Activated effector memory CD4-positive, alpha-beta T cell treated with anti-CD3 and anti-CD28 coated beads, Interleukin-2, amount 50 U/mL, for 16 hours (primary cell): ENCODE measurements around the gene MRGPRD.

ENCODE experiments used
- DNase-seq: peaks from one replicate; pipeline ENCODE4 v3.0.0-alpha.2; 2020

The MRGPRD gene

GRCh38 chr11:69005631-69006368 lies 25.0 kb upstream of the MRGPRD start:
- peak; percentile 45 for DNase-seq

GRCh38 chr11:69005183-69005630 lies 24.4 kb upstream of the MRGPRD start:
- peak; percentile 46 for DNase-seq

- DNase-seq = peak; percentile 59
Observed at GRCh38 chr11:69004411-69005182, 23.8 kb upstream of the MRGPRD start.

- DNase-seq = peak; percentile 45
Observed at GRCh38 chr11:69003866-69004367, 23.1 kb upstream of the MRGPRD start.

- DNase-seq = peak; percentile 51
Observed at GRCh38 chr11:69003301-69003865, 22.6 kb upstream of the MRGPRD start.

GRCh38 chr11:69002570-69003231 lies 21.9 kb upstream of the MRGPRD start:
- peak; percentile 58 for DNase-seq

GRCh38 chr11:69002110-69002569 lies 21.4 kb upstream of the MRGPRD start:
- peak; percentile 9 for DNase-seq

GRCh38 chr11:69001243-69002081 lies 20.7 kb upstream of the MRGPRD start:
- peak; percentile 47 for DNase-seq

- peak; percentile 31 for DNase-seq
Observed at GRCh38 chr11:69000831-69001242, 20.1 kb upstream of the MRGPRD start.

GRCh38 chr11:69000391-69000790 lies 19.6 kb upstream of the MRGPRD start:
- DNase-seq = peak; percentile 16

- DNase-seq = peak; percentile 12
Observed at GRCh38 chr11:68999748-69000355, 19.1 kb upstream of the MRGPRD start.

- peak; percentile 21 for DNase-seq
Observed at GRCh38 chr11:68999093-68999747, 18.4 kb upstream of the MRGPRD start.

- peak; percentile 55 for DNase-seq
Observed at GRCh38 chr11:68998390-68998911, 17.7 kb upstream of the MRGPRD start.

GRCh38 chr11:68997995-68998348 lies 17.2 kb upstream of the MRGPRD start:
- DNase-seq = no peak

- peak; percentile 51 for DNase-seq
Observed at GRCh38 chr11:68997124-68997994, 16.6 kb upstream of the MRGPRD start.

- peak; percentile 38 for DNase-seq
Observed at GRCh38 chr11:68996376-68997123, 15.8 kb upstream of the MRGPRD start.

GRCh38 chr11:68994894-68995285 lies 14.1 kb upstream of the MRGPRD start:
- DNase-seq = no peak

GRCh38 chr11:68994161-68994893 lies 13.5 kb upstream of the MRGPRD start:
- DNase-seq = peak; percentile 43
